ENCODE measurements around the gene DIAPH3.
"Not testable (repeated sequence)": the region's sequence is repeated elsewhere in the genome, so short reads cannot be mapped to it uniquely, and the experiment has no call there.

DNA sequence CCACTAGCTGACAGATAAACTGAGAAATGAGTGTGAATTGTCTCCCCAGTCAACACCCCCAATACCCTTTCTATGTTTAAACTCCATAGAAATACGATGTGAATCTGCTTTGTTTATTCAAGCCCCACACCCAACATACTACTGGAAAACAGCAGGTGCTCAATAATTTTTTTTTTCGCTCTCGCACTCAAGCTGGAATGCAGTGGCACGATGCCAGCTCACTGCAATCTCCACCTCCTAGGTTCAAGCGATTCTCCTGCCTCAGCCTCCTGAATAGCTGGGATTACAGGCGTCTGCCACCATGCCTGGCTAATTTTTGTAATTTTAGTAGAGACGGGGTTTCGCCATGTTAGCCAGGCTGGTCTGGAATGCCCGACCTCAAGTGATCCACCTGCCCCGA is 123.1 kb downstream of the DIAPH3 start:
- TF ChIP-seq POLR2A (IDR thresholded peaks at IDR 0.05; ENCODE audit: low read depth, low read length); POLR2AphosphoS5 (IDR thresholded peaks at IDR 0.05; ENCODE audit: low read depth, low read length); TAF1 (IDR thresholded peaks at IDR 0.05; ENCODE audit: borderline replicate concordance, low read depth, low read length): not testable (repeated sequence)

Data from GM12892 (cell line).